SU-DHL-6 (cell line): ENCODE data around the gene CFAP74.

Experiments
- H2AFZ ChIP-seq: fragments of 200-600 bp; sonication (generic); 2 replicates; pipeline ENCODE4 v1.6.1; 2014; ENCODE audit warnings: low read depth, mild to moderate bottlenecking, moderate library complexity, mixed read lengths, antibody characterized with exemption, low read length; ENCODE audit not compliant: severe bottlenecking
- H3F3A ChIP-seq: fragments of 200-600 bp; shearing (Covaris generic); 2 replicates; pipeline ENCODE4 v1.6.0; 2016; ENCODE audit warnings: antibody characterized with exemption, mild to moderate bottlenecking; ENCODE audit not compliant: insufficient read depth
- H3K27ac ChIP-seq: fragments of 200-600 bp; sonication (generic); 2 replicates; pipeline ENCODE4 v1.5.1; 2016; ENCODE audit warnings: low read depth, mild to moderate bottlenecking, low read length, moderate library complexity, mixed read lengths
- H3K27me3 ChIP-seq: fragments of 200-600 bp; sonication (generic), shearing (Covaris generic); 2 replicates; pipeline ENCODE4 v1.6.0; 2014; ENCODE audit warnings: mild to moderate bottlenecking, low read length
- H3K36me3 ChIP-seq: fragments of 200-600 bp; sonication (generic); 2 replicates; pipeline ENCODE4 v1.6.1; 2014; ENCODE audit warnings: mild to moderate bottlenecking, low read length, mixed read lengths
- H3K4me2 ChIP-seq: fragments of 300-600, 200-600 bp; shearing (Covaris generic), sonication (generic); 2 replicates; pipeline ENCODE4 v1.6.0; 2014; ENCODE audit warnings: low read length, low read depth, mild to moderate bottlenecking; ENCODE audit not compliant: poor library complexity, severe bottlenecking
- H3K4me3 ChIP-seq: fragments of 200-600 bp; sonication (generic); 2 replicates; pipeline ENCODE4 v1.5.1; 2014; ENCODE audit warnings: antibody characterized with exemption, low read length, mild to moderate bottlenecking, mixed read lengths; ENCODE audit not compliant: insufficient read depth, poor library complexity, severe bottlenecking
- H3K79me2 ChIP-seq: fragments of 200-600 bp; sonication (generic); 2 replicates; pipeline ENCODE4 v1.6.1; 2014; ENCODE audit warnings: mild to moderate bottlenecking, low read length, moderate library complexity; ENCODE audit not compliant: insufficient read depth
- H3K9ac ChIP-seq: fragments of 200-600 bp; sonication (generic); 2 replicates; pipeline ENCODE4 v1.7.0; 2014; ENCODE audit warnings: mild to moderate bottlenecking, low read length
- H3K9me2 ChIP-seq: fragments of 200-600 bp; sonication (generic); replicated peaks from 2 replicates; pipeline ENCODE4 v1.6.1; 2014; ENCODE audit warnings: low read length; ENCODE audit not compliant: insufficient read depth
- H3K9me3 ChIP-seq: fragments of 200-600 bp; sonication (generic); 2 replicates; pipeline ENCODE4 v1.6.1; 2014; ENCODE audit warnings: low read length, mixed read lengths; ENCODE audit not compliant: insufficient read depth
- H4K20me1 ChIP-seq: fragments of 200-600 bp; sonication (generic); 2 replicates; pipeline ENCODE4 v1.6.1; 2014; ENCODE audit warnings: low read depth, mild to moderate bottlenecking, antibody characterized with exemption, low read length, moderate library complexity, mixed read lengths
- CTCF ChIP-seq: fragments of 200-600 bp; sonication (generic); IDR thresholded peaks from one replicate; pipeline ENCODE4 v1.5.1; 2017; ENCODE audit warnings: antibody characterized with exemption, mild to moderate bottlenecking, low read length, moderate library complexity; ENCODE audit not compliant: insufficient read depth, poor library complexity, severe bottlenecking
- EZH2phosphoT487 ChIP-seq: fragments of 200-600 bp; sonication (generic), shearing (Covaris generic); conservative IDR thresholded peaks from 2 replicates; pipeline ENCODE4 v1.6.1; 2018; ENCODE audit warnings: mild to moderate bottlenecking, antibody characterized with exemption, low read length, moderate library complexity, mixed read lengths

Gene CFAP74

GRCh38 chr1:1997576-1997975, 6.0 kb downstream of the CFAP74 start:
- H3K79me2 ChIP-seq = no peaks in the 10 kb centered on the region
- no peaks in the 10 kb centered on the region for H3K9me2 ChIP-seq
- H3K9ac ChIP-seq = no peak overlapping the region
- H3F3A ChIP-seq = no peaks in the 10 kb centered on the region
- H3K36me3 ChIP-seq = no peaks in the 10 kb centered on the region
- H3K27me3 ChIP-seq = peaks cover 3% of the 10 kb centered on the region; the same call in 1 of the 2 replicates
- no peaks in the 10 kb centered on the region for H3K9me3 ChIP-seq
- no peak overlapping the region for H3K4me3 ChIP-seq
- H3K27ac ChIP-seq = no peak overlapping the region
- no peaks in the 10 kb centered on the region for H4K20me1 ChIP-seq
- TF ChIP-seq CTCF = no peak
- TF ChIP-seq EZH2phosphoT487 = no peak
- no peak overlapping the region for H2AFZ ChIP-seq
- H3K4me2 ChIP-seq = no peak overlapping the region

DNA sequence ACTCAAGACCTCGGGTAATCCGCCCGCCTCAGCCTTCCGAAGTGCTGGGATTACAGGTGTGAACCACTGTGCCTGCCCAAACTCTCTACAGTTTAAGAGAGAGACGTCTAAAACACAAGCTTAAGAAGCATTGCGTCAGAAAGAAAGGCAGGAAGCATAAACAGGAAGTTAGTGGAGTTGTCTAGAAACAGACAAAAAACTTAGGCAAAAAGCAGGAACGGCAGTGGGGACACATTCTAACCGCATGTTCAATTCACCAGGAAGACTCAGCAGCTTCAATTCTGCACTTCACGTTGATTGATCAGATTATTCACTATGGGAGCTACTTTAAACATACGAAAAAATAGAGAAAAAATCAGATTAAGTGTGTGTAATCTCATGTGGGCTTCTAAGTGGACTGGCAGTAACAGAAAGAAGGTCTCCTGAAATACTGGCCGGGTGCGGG, 7.4 kb downstream of the CFAP74 start:
- H3K79me2 ChIP-seq = no peaks in the 10 kb centered on the region
- no peak for TF ChIP-seq EZH2phosphoT487
- no peaks in the 10 kb centered on the region for H4K20me1 ChIP-seq
- no peak overlapping the region for H3K4me2 ChIP-seq
- no peak overlapping the region for H3K9ac ChIP-seq
- H3K4me3 ChIP-seq = no peak overlapping the region
- no peak overlapping the region for H3K27ac ChIP-seq
- H2AFZ ChIP-seq = no peak overlapping the region
- H3K9me3 ChIP-seq = no peaks in the 10 kb centered on the region
- H3K27me3 ChIP-seq = peaks cover 3% of the 10 kb centered on the region; the same call in 1 of the 2 replicates
- H3K36me3 ChIP-seq = no peaks in the 10 kb centered on the region
- no peaks in the 10 kb centered on the region for H3F3A ChIP-seq
- H3K9me2 ChIP-seq = no peaks in the 10 kb centered on the region

- Histone ChIP-seq H3K9ac (no peak overlapping the region), H4K20me1 (no peaks in the 10 kb centered on the region), H3F3A (no peaks in the 10 kb centered on the region), H3K79me2 (no peaks in the 10 kb centered on the region), H3K36me3 (no peaks in the 10 kb centered on the region), H3K9me3 (no peaks in the 10 kb centered on the region), H3K4me2 (no peak overlapping the region), H3K4me3 (no peak overlapping the region), H3K9me2 (no peaks in the 10 kb centered on the region), H3K27me3 (peaks cover 3% of the 10 kb centered on the region; the same call in 1 of the 2 replicates), H3K27ac (no peak overlapping the region), H2AFZ (no peak overlapping the region)
- no peak for TF ChIP-seq CTCF
- TF ChIP-seq EZH2phosphoT487 = no peak
These were observed 9.1 kb downstream of the CFAP74 start for GRCh38 chr1:1994536-1994935.

DNA sequence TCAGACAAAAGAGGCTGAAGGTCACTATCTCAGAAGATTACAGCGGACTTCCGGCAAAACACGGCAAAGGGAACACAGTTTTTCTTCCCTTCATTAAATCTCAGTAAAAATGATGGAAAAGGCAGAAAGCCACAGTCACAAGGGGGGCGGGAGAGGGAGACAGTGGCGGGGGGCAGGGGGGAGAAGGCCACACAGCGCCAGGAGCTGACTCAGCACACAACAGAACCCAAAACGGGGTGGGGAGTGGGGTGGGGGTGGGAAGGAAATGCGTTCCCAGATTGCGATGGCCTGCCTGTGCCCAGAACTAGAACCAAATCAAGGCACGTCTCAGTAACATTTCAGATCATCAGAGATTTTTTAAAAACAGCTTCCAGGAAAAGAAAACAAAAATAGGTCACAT, 13.4 kb downstream of the CFAP74 start:
- no peak for TF ChIP-seq CTCF
- TF ChIP-seq EZH2phosphoT487 = no peak
- Histone ChIP-seq H3K9me2 (no peaks in the 10 kb centered on the region), H2AFZ (no peak overlapping the region), H3K79me2 (no peaks in the 10 kb centered on the region), H3K27me3 (no peaks in the 10 kb centered on the region), H3F3A (no peaks in the 10 kb centered on the region), H3K4me3 (no peak overlapping the region), H3K36me3 (no peaks in the 10 kb centered on the region), H4K20me1 (no peaks in the 10 kb centered on the region), H3K9ac (no peak overlapping the region), H3K27ac (no peak overlapping the region), H3K4me2 (no peak overlapping the region), H3K9me3 (no peaks in the 10 kb centered on the region)
